Measurements from ENCODE around the gene THSD7B.

Gene THSD7B

GRCh38 chr2:136798766-136799165 lies 33.4 kb downstream of the THSD7B start:
- ChIA-PET POLR2A (ENCODE audit: low non-redundant PET) (no interaction called here), CTCF (no interaction called here)
- no peak for DNase-seq (ENCODE audit: low spot score)
- TF ChIP-seq, protein P1, sequence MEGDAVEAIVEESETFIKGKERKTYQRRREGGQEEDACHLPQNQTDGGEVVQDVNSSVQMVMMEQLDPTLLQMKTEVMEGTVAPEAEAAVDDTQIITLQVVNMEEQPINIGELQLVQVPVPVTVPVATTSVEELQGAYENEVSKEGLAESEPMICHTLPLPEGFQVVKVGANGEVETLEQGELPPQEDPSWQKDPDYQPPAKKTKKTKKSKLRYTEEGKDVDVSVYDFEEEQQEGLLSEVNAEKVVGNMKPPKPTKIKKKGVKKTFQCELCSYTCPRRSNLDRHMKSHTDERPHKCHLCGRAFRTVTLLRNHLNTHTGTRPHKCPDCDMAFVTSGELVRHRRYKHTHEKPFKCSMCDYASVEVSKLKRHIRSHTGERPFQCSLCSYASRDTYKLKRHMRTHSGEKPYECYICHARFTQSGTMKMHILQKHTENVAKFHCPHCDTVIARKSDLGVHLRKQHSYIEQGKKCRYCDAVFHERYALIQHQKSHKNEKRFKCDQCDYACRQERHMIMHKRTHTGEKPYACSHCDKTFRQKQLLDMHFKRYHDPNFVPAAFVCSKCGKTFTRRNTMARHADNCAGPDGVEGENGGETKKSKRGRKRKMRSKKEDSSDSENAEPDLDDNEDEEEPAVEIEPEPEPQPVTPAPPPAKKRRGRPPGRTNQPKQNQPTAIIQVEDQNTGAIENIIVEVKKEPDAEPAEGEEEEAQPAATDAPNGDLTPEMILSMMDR (conservative IDR thresholded peaks at IDR 0.05; ENCODE audit: low read depth): no peak
- no peak overlapping the region for H3K27ac ChIP-seq

GRCh38 chr2:136801661-136802060 lies 36.3 kb downstream of the THSD7B start:
- CTCF ChIA-PET: no interaction called here
- DNase-seq (ENCODE audit: low spot score): no peak
- TF ChIP-seq, protein P1 (conservative IDR thresholded peaks at IDR 0.05; ENCODE audit: low read depth): no peak
- no peak overlapping the region for H3K27ac ChIP-seq
- POLR2A ChIA-PET (ENCODE audit: low non-redundant PET): no interaction called here

DNA sequence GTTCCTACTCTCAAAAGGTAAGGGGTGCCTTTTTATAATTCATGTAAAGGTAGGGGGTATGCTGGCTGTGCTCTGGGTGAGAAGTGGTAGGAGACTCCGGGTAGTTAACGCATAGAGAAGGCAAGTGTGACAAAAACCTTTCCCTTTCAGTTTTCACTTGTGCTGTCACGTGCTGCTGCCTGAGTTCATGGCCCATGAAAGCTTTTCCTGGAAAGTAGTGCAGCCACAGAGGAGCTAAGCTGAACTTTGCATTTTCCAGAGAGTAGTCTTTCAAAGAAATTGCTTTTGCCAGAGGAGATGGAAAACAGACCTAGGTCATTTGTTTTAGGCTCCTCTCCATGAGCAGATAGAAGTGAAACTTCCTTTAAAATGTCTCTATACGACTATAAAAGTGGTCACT lies 44.7 kb downstream of the THSD7B start:
- POLR2A ChIA-PET (ENCODE audit: low non-redundant PET): no interaction called here
- TF ChIP-seq, protein P1 (conservative IDR thresholded peaks at IDR 0.05; ENCODE audit: low read depth): no peak
- H3K27ac ChIP-seq: no peak overlapping the region
- CTCF ChIA-PET: no interaction called here
- no peak for DNase-seq (ENCODE audit: low spot score)

DNA sequence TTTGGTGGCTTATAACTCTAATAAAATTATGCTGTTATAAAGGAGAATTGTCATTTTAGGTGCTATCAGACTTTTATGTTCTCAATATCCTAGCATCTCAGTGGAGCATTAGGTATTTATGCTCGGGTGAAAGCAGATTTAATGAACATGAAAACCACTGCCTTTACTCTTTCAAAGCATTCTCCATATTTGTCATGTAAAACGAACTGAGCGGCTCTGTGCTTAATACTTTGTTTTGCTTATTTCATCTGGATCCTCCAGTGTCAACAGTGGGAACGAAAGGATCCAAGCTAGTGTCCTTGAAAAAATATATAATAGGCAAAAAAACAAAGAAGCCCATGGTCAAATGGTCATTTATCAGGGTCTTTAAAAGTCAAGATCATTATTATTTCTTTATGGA lies 53.5 kb downstream of the THSD7B start:
- POLR2A ChIA-PET (ENCODE audit: low non-redundant PET): no interaction called here
- TF ChIP-seq, protein P1 (conservative IDR thresholded peaks at IDR 0.05; ENCODE audit: low read depth): no peak
- no peak for DNase-seq (ENCODE audit: low spot score)
- H3K27ac ChIP-seq: no peak overlapping the region
- CTCF ChIA-PET: no interaction called here

DNA sequence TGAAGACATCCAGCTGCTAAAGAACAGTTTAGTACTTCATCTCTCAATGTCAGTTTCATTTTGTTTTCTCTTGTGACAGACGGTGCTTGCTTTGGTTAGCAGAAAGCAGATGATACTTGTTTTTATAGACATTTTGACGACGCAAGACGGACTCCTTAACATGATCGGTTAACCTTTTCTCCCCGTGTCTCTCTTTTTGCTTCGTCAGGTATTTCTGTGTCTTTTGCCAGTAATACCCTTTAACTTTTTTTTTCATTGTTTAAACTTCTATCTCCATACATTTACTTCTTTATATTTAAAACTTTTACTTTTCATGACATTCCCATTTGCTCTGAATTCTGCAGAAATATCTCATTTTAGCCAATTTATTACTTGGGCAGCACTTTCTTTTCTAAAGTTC lies 57.9 kb downstream of the THSD7B start:
- TF ChIP-seq, protein P1 (conservative IDR thresholded peaks at IDR 0.05; ENCODE audit: low read depth): no peak
- ChIA-PET POLR2A (ENCODE audit: low non-redundant PET) (no interaction called here), CTCF (no interaction called here)
- no peak for DNase-seq (ENCODE audit: low spot score)
- no peak overlapping the region for H3K27ac ChIP-seq

DNA sequence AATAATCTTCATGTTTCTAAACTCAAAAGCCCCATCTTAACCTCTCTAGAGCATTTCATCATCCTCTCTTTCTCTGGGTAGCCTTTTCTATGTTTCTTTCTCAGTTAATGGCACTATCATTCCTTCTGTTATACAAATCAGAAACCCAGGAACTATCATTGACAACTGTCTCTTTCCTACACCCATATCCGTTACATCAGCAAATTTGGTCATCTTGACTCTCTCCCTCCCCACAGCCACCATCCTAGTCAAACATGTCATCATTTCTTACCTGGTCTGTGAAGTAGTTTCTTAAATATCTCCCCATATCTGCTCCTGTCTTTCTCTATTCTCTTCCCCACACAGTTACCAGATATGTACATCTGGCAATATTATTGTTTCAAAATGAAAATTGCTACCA lies 62.8 kb downstream of the THSD7B start:
- ChIA-PET POLR2A (ENCODE audit: low non-redundant PET) (no interaction called here), CTCF (no interaction called here)
- no peak overlapping the region for H3K27ac ChIP-seq
- TF ChIP-seq, protein P1 (conservative IDR thresholded peaks at IDR 0.05; ENCODE audit: low read depth): no peak
- no peak for DNase-seq (ENCODE audit: low spot score)

DNA sequence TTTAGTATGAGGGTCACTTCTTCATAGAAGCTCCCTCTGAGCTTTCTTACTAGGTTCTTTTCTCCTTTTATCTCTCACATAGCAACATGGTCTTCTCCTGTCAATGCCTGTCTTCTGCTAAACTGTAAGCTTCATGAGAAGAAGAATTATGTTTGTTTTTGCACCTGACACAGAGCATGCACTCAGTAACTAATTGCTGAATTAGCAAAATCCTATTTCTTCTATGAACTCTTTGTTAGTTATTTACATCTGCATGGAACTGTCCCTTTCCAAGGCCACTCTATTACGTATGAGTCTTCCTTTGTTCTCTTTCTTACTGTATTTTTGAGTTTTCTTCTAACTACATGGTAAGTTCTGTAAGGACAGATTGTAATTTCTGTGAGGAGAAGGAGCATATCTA lies 63.4 kb downstream of the THSD7B start:
- TF ChIP-seq, protein P1 (conservative IDR thresholded peaks at IDR 0.05; ENCODE audit: low read depth): no peak
- no peak overlapping the region for H3K27ac ChIP-seq
- POLR2A ChIA-PET (ENCODE audit: low non-redundant PET): no interaction called here
- CTCF ChIA-PET: interaction anchor here (0.6 kb wide), 1 partner anchor 60 kb away, joined by 3 read pairs; no protein-coding TSS in a partner anchor
- no peak for DNase-seq (ENCODE audit: low spot score)

Data from RWPE1 (cell line).